Ishikawa (cell line): ENCODE data around the gene OMA1.
A peak's percentile ranks its signal among the peaks of the same experiment; 100 is the strongest.

ENCODE experiments used
- CREB1 ChIP-seq: IDR thresholded peaks from 2 replicates; pipeline ENCODE4 v1.6.1; 2012; ENCODE audit warnings: low read depth
- EP300 ChIP-seq: IDR thresholded peaks from 2 replicates; pipeline ENCODE4 v1.6.1; 2012; ENCODE audit warnings: borderline replicate concordance
- FOXM1 ChIP-seq: IDR thresholded peaks from 2 replicates; pipeline ENCODE4 v1.6.1; 2012; ENCODE audit warnings: low read depth, borderline replicate concordance
- RAD21 ChIP-seq: IDR thresholded peaks from 2 replicates; pipeline ENCODE4 v1.6.1; 2012; ENCODE audit warnings: low read depth
- TAF1 ChIP-seq: IDR thresholded peaks from 2 replicates; pipeline ENCODE4 v1.6.1; 2012; ENCODE audit warnings: low read depth, mild to moderate bottlenecking
- TCF12 ChIP-seq: IDR thresholded peaks from 2 replicates; pipeline ENCODE4 v1.6.1; 2012; ENCODE audit warnings: low read depth
- TEAD4 ChIP-seq: IDR thresholded peaks from 2 replicates; pipeline ENCODE4 v1.6.1; 2012
- USF1 ChIP-seq: IDR thresholded peaks from 2 replicates; pipeline ENCODE4 v1.6.1; 2012
- YY1 ChIP-seq: IDR thresholded peaks from 2 replicates; pipeline ENCODE4 v1.6.1; 2012; ENCODE audit warnings: low read depth
- ZBTB7A ChIP-seq: IDR thresholded peaks from 2 replicates; pipeline ENCODE4 v1.6.1; 2012; ENCODE audit warnings: low read depth
- TF ChIP-seq, protein P1 (sequence below): IDR thresholded peaks from 2 replicates; pipeline ENCODE4 v1.6.1; 2012; ENCODE audit warnings: low read depth, mild to moderate bottlenecking
- TF ChIP-seq, protein P2 (sequence below): IDR thresholded peaks from 2 replicates; pipeline ENCODE4 v1.6.1; 2012

DNA sequence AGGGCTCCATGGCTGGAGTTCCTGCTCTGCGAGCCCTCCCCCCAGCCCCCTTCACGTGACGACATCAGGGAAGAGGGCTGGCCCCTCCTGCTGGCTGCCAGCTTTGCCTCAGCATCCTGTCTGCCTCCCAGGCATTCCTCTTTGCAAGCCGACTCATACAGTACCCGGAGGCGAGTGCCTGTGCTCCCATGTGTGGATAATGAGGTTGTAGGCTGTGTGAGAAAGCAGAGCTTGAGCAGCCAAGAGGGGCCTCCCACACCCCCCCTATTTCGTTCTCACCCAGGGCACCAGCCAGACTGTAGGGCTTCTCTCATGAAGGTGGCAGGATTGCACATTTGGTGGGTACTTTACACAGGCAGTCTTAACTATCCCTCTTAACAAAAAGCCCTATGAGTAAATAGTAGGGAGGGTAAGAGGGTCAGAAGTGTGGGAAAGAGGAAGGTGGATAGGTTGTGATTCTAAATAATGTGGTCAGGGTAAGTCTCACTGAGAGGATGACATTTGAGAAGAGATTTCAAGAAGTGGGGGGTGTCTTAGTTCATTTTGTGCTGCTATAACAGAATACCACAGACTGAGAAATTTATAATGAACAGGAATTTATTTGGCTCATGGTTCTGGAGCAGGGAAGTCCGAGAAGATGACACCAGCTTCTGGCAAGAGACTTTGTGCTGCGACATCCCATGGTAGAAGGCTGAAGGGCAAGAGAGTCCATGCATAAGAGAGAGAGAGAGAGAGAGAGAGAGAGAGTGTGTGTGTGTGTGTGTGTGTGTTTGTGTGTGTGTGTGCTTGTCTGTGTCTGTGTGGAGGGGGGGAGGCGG, 113.5 kb downstream of the OMA1 start:
- TF ChIP-seq USF1 (peak; percentile 68), TEAD4 (no peak), EP300 (no peak), CREB1 (no peak), RAD21 (no peak), YY1 (no peak), TAF1 (no peak), FOXM1 (no peak), TCF12 (no peak), ZBTB7A (no peak)
- TF ChIP-seq, protein P1, sequence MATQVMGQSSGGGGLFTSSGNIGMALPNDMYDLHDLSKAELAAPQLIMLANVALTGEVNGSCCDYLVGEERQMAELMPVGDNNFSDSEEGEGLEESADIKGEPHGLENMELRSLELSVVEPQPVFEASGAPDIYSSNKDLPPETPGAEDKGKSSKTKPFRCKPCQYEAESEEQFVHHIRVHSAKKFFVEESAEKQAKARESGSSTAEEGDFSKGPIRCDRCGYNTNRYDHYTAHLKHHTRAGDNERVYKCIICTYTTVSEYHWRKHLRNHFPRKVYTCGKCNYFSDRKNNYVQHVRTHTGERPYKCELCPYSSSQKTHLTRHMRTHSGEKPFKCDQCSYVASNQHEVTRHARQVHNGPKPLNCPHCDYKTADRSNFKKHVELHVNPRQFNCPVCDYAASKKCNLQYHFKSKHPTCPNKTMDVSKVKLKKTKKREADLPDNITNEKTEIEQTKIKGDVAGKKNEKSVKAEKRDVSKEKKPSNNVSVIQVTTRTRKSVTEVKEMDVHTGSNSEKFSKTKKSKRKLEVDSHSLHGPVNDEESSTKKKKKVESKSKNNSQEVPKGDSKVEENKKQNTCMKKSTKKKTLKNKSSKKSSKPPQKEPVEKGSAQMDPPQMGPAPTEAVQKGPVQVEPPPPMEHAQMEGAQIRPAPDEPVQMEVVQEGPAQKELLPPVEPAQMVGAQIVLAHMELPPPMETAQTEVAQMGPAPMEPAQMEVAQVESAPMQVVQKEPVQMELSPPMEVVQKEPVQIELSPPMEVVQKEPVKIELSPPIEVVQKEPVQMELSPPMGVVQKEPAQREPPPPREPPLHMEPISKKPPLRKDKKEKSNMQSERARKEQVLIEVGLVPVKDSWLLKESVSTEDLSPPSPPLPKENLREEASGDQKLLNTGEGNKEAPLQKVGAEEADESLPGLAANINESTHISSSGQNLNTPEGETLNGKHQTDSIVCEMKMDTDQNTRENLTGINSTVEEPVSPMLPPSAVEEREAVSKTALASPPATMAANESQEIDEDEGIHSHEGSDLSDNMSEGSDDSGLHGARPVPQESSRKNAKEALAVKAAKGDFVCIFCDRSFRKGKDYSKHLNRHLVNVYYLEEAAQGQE = no peak
- TF ChIP-seq, protein P2, sequence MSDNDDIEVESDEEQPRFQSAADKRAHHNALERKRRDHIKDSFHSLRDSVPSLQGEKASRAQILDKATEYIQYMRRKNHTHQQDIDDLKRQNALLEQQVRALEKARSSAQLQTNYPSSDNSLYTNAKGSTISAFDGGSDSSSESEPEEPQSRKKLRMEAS = no peak
